A549 (cell line): Measurements from ENCODE around the gene TTN.

ENCODE experiments used
- BHLHE40 ChIP-seq: IDR thresholded peaks from 2 replicates; pipeline ENCODE4 v1.6.1; 2012; ENCODE audit warnings: low read depth, low read length, inconsistent platforms
- CHD2 ChIP-seq: fragments of 150-350 bp; IDR thresholded peaks from 2 replicates; pipeline ENCODE4 v1.6.1; 2014; ENCODE audit warnings: low read length; ENCODE audit not compliant: partially characterized antibody
- CTCF ChIP-seq: fragments of >200 bp; sonication (Bioruptor Twin); formaldehyde crosslinking; IDR thresholded peaks from 3 replicates; pipeline ENCODE4 v1.5.1; 2016
- EP300 ChIP-seq, 2 experiments: fragments of >200 bp; sonication (Bioruptor Twin); formaldehyde crosslinking; IDR thresholded peaks; 2 replicates in 1 of 2; 3 replicates in 1 of 2; pipeline ENCODE4 v1.6.1; 2016 to 2017
- JUNB ChIP-seq: fragments of >200 bp; sonication (Bioruptor Twin); formaldehyde crosslinking; IDR thresholded peaks from 2 replicates; pipeline ENCODE4 v1.6.1; 2016
- MYC ChIP-seq: IDR thresholded peaks from 2 replicates; pipeline ENCODE4 v1.6.1; 2012; ENCODE audit warnings: mild to moderate bottlenecking, inconsistent platforms, low read length, improper control_type of control experiment, borderline replicate concordance
- POLR2A ChIP-seq: IDR thresholded peaks from 2 replicates; pipeline ENCODE4 v1.6.1; 2012; ENCODE audit warnings: mild to moderate bottlenecking, low read length
- ZC3H11A ChIP-seq: fragments of 450-650 bp; IDR thresholded peaks from 2 replicates; pipeline ENCODE4 v1.6.1; 2014; ENCODE audit warnings: antibody characterized with exemption, mild to moderate bottlenecking

- TF ChIP-seq CHD2 (no peak), BHLHE40 (no peak), CTCF (no peak), POLR2A (no peak), JUNB (no peak), MYC (no peak), ZC3H11A (no peak), EP300 (IDR thresholded peaks at IDR 0.05) (no peak)
These were observed 191.3 kb downstream of the TTN start for GRCh38 chr2:178615969-178616368.
